GM06990 (cell line): ENCODE results near the gene CRKL.
"Not testable (repeated sequence)": the region's sequence is repeated elsewhere in the genome, so short reads cannot be mapped to it uniquely, and the experiment has no call there.

Source experiments
- DNase-seq: peaks from one replicate; pipeline ENCODE4 v3.0.0-alpha.2; 2011; ENCODE audit not compliant: insufficient read length; ENCODE audit errors: extremely low read depth
- H3K27me3 ChIP-seq: replicated peaks from 2 replicates; pipeline ENCODE4 v1.6.0; 2011; ENCODE audit warnings: low read length; ENCODE audit not compliant: control insufficient read depth, insufficient read depth
- H3K36me3 ChIP-seq: 2 replicates; pipeline ENCODE4 v1.5.1; 2011; ENCODE audit warnings: low read length; ENCODE audit not compliant: control insufficient read depth, insufficient read depth
- H3K4me3 ChIP-seq: replicated peaks from 2 replicates; pipeline ENCODE4 v1.5.1; 2011; ENCODE audit warnings: low read depth, mild to moderate bottlenecking, control low read depth, low read length
- TF ChIP-seq, protein P1 (sequence below): IDR thresholded peaks from 2 replicates; pipeline ENCODE4 v1.5.1; 2011; ENCODE audit warnings: low read length, control low read depth, mild to moderate bottlenecking, inconsistent platforms; ENCODE audit not compliant: insufficient read depth, poor library complexity, severe bottlenecking

The CRKL gene

DNA sequence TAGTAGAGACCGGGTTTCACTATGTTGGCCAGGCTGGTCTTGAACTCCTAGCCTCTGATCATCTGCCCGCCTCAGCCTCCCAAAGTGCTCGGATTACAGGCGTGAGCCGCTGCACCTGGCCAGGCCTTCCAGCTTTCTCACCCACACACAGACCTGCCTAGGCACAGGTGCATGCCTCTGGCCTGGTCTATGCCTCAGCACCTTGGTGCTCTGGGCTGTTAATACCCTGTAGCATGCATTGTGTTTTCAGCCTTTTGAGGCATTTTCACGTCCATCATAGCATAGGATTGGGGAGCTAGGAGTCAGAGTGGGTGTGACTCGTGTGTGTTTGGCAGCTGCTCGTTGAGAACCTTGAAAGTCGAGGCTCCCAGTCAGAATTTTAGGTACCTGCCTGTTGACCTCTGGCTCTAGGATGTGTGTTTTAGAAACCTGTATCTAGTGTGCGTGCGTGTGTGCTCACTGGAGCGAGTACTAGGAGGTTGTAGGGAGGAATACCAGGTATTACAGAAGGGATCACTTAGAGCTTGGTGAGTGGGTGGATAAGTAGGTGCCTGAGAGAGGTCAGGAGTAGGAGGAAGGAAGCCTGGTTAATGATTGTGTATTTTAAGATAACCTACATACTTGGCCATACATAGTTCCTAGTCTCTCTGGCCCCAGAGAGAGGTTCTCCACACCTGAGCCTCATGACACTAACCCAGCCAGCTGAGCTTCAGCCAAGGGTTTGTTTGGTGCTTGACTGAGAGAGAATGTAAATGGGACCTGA is 20.0 kb downstream of the CRKL start:
- H3K4me3 ChIP-seq, result no peak overlapping the region
- TF ChIP-seq, protein P1, sequence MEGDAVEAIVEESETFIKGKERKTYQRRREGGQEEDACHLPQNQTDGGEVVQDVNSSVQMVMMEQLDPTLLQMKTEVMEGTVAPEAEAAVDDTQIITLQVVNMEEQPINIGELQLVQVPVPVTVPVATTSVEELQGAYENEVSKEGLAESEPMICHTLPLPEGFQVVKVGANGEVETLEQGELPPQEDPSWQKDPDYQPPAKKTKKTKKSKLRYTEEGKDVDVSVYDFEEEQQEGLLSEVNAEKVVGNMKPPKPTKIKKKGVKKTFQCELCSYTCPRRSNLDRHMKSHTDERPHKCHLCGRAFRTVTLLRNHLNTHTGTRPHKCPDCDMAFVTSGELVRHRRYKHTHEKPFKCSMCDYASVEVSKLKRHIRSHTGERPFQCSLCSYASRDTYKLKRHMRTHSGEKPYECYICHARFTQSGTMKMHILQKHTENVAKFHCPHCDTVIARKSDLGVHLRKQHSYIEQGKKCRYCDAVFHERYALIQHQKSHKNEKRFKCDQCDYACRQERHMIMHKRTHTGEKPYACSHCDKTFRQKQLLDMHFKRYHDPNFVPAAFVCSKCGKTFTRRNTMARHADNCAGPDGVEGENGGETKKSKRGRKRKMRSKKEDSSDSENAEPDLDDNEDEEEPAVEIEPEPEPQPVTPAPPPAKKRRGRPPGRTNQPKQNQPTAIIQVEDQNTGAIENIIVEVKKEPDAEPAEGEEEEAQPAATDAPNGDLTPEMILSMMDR, result no peak
- no peak for DNase-seq
- no peaks in the 10 kb centered on the region for H3K27me3 ChIP-seq
- peaks cover 11% of the 10 kb centered on the region for H3K36me3 ChIP-seq

DNA sequence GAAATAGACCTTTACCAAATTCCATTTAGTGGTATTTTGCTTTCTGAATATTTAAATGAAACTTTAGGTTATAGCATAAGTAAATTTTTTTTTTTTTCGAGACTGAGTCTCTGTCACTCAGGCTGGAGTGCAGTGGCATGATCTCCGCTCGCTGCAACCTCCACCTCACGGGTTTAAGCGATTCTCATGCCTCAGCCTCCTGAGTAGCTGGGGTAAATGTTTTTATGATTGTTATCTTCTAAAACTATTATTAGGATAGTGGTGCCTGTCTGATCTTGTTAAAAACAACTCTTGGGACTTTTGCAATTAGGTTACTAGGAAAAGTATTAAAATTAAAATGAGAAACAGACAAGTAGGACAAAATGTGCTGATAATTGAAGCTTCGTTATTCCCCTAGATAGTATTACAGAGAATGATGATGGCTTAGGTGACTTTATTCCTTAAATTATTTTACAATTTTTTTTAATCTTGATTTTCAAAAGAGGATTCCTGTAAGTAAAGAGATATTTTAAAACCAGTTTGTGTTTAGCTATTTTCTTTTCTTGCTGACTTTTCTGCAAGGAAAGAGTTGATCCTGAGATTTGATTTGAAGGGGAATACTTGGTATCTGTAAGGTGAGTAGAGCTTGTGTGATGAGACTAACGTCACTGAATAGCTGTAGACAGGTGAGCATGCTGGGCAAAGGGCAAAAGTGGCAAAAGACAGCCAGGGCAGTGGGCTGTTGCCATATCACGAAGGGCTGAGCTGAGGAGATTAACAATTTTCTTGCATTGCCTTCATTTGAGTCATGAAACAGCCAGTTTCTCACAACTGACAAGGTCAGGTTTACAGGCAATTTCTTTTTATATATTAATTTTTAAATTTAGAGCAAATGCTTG is 20.8 kb downstream of the CRKL start:
- Histone ChIP-seq H3K36me3 (peaks cover 11% of the 10 kb centered on the region), H3K27me3 (no peaks in the 10 kb centered on the region), H3K4me3 (no peak overlapping the region)
- TF ChIP-seq, protein P1, result no peak
- DNase-seq, result no peak

DNA sequence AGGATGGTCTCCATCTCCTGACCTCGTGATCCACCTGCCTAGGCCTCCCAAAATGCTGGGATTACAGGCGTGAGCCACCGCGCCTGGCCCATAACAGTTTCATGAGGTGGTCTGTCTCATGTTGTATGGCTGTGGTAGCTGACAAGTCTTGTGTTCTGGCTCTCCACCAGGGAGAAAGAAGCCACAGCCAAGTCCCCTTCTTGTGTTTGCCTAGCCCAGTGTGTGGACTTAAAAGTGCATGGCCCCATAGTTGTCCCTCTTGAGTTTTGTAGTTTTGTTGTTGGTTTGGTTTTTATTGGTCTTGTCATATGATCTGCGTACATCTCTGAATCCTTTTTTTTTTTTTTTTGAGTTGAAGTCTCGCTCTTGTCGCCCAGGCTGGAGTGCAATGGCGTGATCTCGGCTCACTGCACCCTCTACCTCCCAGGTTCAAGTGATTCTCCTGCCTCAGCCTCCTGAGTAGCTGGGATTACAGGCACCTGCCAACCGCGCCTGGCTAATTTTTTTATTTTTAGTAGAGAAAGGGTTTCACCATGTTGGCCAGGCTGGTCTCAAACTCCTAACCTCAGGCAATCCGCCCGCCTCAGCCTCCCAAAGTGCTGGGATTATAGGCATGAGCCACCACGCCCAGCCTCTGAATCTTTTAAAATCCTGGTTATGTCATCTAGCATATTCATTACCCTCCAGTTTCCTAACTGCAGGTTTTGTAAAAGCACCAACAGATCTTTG is 22.4 kb downstream of the CRKL start:
- DNase-seq, H3K36me3 ChIP-seq, H3K4me3 ChIP-seq, H3K27me3 ChIP-seq: not testable (repeated sequence)

DNA sequence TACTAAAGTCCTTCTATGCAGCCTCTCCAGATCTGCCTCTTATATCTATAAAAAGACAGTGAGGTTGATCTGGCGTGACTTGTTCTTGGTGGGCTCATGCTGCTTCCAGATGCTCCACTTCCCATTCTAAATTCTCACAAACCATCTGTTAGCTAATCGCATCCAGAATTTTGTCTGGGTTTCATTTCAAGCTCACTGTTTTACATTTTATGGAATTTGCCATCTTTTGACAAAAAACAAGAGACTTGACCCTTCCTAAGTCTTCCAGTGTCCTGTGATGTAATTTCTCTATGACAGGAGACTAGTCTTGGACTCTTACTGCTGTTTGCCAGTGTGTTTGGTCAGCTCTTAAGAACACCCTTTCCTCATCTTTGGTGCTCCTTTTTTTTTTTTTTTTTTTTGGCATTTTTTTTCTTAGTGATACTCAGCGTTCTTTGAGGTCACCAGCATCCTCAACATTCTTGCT is 23.0 kb downstream of the CRKL start:
- TF ChIP-seq, protein P1, result no peak
- Histone ChIP-seq H3K36me3 (peaks cover 7% of the 10 kb centered on the region), H3K4me3 (no peak overlapping the region), H3K27me3 (no peaks in the 10 kb centered on the region)
- DNase-seq, result no peak

DNA sequence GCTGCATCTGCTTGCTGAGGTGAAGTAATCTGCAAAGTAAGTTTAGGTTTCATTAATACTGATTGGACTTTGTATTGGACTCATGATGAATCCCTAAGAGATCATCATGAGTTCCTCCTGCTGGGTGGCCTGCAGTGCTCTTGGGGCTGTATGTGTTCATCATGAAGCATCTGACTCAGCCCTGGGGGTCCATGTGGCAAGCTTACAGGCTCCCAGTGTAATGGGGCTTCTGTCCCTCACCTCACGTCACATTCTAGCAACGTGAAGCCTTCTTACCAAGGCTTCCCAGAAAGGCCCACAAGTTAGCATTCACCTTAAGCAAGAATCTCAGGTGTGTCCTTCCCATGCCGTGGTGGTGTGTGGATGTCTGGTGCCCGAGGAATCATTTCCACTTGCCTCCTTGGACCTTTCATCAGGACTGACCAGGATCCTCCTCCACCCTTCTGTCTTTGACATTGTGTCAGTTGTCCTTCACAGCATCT is 23.7 kb downstream of the CRKL start:
- TF ChIP-seq, protein P1, result no peak
- Histone ChIP-seq H3K27me3 (no peaks in the 10 kb centered on the region), H3K4me3 (no peak overlapping the region), H3K36me3 (peaks cover 5% of the 10 kb centered on the region)
- DNase-seq, result no peak

DNA sequence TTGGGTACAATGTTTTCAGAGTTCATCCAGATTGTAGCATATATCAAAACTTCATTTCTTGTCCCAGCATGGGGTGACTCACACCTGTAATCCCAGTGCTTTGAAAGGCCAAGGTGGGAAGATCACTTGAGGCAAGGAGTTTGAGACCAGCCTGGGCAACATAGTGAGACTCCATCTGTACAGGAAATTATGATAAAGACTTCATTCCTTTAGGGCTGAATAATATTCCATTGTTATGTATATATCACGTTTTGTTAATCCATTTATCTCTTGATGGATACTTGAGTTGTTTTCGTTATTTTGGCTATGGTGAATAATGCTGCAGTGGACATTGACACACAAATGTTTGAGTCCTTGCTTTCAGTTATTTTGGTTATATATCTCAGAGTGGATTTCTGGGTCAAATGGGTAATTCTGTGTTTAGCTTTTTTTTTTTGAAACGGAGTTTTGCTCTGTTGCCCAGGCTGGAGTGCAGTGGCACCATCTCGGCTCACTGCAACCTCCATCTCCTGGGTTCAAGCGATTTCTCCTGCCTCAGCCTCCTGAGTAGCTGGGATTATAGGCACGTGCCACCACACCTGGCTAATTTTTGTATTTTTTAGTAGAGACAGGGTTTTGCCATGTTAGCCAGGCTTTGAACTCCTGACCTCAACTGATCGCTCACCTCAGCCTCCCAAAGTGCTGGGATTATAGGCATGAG is 25.1 kb downstream of the CRKL start:
- not testable (repeated sequence) for DNase-seq, H3K4me3 ChIP-seq, H3K36me3 ChIP-seq, H3K27me3 ChIP-seq
